Measurements from ENCODE around the gene KRT4.
"Not testable (repeated sequence)": the region's sequence is repeated elsewhere in the genome, so short reads cannot be mapped to it uniquely, and the experiment has no call there.

Gene KRT4

DNA sequence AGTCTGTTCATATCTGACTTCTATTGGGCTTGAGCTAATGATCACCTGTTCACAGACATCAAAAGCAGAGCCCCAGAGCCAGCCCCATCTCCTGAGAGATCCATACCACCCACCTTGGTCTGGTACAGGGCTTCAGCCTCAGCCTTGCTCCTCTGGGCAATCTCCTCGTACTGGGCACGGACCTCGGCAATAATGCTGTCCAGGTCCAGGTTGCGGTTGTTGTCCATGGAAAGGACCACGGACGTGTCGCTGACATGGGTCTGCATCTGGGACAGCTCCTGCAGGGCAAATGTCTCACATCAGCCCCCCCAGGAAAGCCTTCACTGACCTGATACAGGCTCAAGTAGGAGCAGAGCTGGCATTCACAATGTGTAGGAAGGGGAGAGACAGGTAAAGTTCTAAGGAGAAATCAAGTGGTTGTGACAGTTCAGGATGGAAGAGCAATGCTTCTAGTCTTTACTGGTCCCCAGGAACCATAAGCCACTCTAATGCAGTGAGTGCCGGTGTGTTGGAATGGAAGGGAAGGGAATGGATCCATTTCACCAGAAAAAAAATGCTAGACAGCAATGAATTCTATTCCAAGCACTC is 5.2 kb downstream of the KRT4 start:
- DNase-seq (ENCODE audit: low read depth in 1 of 2, low spot score in 1 of 2) = no peak

DNA sequence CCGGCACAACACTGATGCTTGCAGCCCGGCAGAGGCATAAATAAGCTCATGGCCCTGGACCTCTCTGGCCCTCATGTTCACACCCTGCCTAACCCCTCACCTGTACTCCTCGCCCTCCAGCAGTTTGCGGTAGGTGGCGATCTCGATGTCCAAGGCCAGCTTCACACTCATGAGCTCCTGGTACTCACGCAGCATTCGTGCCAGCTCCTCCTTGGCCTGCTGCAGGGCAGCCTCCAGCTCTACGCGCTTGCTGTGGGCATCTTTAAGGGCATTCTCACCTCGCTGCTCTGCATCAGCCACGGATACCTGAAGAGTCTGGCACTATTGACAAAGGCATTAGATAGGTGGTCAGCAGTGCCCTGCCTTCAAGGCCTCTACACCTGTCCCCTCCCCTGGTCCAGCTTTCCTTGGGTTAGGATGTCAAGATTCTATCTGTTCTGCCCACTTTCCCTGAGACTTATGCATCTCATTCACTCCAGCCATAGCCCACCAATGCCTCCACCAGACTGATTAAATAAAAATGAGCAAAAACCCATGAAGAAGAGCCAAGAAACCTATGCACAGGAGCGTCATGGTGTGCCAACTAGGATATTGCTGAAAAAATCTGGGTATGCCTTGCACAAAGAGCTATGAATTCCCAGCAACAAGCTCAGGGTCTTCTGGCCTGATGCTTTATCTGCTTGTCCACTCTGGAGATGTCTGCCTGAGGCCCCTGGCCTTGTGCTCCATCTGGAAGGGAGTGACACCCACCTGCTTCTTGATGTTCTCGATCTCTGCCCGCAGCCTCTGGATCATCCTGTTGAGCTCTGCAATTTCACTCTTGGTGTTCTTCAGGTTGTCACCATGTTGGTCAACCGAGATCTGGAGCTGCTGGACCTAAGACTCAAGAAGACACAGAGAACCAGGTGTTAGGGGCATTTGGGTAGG is 6.1 kb downstream of the KRT4 start:
- DNase-seq (ENCODE audit: low read depth in 1 of 2, low spot score in 1 of 2) = no peak

DNA sequence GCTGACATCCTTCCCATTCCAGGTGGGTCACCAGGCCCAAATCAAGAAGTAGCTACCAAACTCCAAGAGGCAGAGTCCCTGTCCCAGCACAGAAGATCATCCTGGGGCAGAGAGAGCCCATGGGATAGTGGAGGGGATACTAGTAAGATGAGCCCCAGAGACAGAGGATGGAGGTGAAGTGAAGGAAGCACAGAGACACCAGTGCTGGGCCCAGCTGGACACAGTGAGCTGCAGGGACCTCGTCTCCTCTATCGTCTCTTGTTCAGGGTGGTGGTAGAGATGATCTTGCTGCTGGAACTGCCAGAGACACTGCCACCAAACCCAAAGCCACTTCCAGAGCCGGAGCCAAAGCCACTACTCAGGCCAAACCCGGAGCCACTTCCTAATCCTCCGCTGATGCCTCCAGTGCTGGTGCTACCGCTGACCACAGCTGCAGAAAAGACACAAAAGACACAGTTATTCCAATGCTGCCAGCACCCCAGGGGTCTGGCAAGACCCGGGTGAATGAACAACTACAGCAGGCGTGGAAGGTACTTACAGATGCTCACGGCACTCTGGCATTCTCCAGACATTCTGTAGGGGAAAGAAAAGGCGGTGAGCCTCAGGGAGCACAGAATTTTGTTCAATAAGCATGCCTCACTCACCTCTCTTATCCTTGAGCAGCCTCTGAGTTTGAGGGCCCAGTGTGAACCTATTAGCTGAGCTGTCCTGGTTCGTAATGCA is 6.9 kb downstream of the KRT4 start:
- no peak for DNase-seq (ENCODE audit: low read depth in 1 of 2, low spot score in 1 of 2)

DNA sequence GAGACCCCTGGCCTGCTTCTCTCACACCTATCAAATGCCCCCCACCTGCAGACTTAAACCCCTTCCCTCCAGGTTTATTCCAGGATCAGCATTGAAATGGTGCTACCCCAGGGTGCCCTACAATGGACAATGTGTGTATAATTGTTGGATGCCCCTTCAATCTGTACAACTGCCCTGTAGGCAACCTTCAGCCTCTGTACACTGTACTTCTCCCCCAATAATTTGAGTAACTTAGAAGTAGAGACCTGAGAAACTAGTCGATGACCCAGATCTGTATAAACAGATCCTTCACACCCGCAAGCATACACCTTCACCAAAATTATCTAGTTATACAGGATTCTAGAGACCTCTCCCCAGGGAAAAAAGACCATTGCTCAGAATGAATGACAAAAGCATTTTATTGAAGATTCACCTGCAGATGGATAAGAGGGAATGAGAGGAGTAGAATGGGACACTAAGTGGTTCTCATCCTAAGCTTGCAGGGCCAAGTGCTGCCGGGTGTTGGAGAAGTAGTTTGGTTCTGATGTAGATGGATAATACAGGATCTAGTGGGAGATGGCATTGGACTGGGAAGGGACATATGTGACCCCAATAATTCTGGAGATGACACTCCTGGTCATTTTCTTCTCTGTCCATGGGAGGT is 7.6 kb downstream of the KRT4 start:
- no peak for DNase-seq (ENCODE audit: low read depth in 1 of 2, low spot score in 1 of 2)

DNA sequence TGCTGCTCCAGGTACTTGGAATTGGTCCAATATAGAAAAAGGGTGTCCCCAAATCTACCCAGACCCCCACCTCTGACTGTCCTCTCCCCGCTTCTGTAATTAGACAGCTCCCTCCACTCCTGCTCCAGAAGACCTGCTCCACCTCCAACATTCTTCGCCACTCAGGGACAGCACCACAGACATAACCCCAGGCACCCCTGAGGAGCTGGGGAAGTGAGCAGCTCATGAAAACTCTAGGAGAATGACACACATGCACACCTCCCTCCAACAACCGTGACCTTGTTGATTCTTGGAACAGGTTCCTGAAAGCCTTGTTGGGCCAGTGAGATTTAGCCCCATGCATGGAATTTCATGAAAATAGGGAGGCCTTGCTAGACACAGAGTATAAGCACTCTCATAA is 8.2 kb downstream of the KRT4 start:
- DNase-seq (ENCODE audit: low read depth in 1 of 2, low spot score in 1 of 2) = no peak

DNA sequence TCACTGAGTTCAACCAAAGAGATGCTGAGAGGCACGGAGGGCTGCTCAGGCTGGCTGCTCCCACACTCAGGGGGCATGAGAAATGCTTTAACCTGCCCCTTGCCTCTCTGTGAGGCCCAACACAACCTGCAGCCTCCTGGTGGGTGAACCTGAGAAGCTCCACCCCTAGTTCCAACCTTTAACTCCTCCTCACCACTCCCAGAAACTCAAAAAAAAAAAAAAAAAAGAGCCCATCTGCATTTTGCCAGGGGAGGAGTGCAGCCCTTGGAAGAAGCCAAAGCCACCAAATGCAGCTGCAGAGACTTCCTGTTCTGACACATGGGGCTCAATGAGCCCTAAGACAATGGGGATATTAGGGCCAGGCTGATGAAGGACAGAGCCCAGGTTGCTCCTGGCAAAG is 8.9 kb downstream of the KRT4 start:
- no peak for DNase-seq (ENCODE audit: low read depth in 1 of 2, low spot score in 1 of 2)

DNA sequence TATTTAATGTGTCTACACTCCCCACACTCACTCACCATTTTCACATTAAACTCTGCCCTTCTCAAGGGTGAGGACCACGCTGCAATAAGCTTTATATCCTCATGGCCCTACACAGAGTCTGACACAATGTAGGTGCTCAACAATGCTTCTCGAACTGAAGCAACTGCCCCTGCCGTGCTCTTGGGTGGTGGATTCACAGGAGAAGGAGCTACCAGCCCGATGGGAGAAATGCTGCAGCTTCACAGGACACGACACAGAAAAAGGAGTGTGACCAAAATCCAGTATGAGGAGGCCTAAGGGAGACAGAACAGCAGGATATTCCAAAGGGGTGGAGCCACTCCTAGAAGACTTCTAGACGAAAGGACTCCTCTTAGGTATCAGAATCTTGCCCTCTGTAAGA is 11.5 kb downstream of the KRT4 start:
- DNase-seq (ENCODE audit: low read depth in 1 of 2, low spot score in 1 of 2) = no peak

DNA sequence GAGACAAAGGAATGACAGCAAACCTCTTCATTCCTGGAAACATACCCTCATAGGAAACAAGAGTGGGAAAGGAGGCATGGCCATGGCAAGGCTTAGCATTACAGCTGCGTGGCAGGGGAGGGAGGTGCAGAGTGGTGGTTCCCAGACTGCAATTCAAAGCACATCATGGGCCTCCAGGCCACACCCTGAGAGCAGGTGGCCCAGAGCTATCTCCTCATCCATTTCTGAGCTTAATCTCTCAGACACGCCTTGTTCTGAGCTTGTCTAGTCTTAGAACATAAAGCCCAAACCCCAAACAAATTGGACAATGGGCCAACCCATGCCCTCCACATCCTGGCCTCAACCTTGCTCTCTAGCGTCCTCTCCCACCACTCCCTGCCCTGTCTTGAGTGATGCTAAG is 12.1 kb downstream of the KRT4 start:
- no peak for DNase-seq (ENCODE audit: low read depth in 1 of 2, low spot score in 1 of 2)

DNA sequence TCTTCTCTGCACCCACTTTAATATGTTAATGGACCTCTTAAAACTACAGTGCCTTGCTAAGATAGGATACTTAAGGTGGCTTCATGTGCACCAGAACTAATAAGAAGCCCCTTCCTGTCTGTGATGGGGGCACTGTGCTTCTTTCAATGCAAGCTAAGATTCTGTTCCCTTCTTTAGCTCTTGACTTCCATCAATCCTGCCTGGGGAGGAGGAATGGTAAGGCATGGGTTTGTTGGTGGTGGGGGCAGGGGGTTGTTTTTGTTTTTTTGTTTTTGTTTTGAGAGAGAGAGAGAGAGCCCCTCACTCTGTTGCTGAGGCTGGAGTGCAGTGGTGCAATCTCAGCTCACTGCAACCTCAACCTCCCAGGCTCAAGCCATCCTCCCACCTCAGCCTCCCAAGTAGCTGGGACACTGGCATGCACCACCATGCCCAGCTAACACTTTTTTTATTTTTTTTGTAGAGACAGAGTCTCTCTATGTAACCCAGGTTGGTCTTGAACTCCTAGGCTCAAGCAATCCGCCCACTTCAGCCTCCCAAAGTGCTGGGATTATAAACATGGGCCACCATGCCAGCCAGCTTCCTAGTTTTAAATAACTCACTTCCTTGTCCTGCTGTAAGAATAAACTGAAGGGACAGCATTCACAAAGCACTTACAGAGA is 13.5 kb downstream of the KRT4 start:
- DNase-seq (ENCODE audit: low read depth in 1 of 2, low spot score in 1 of 2) = no peak

DNA sequence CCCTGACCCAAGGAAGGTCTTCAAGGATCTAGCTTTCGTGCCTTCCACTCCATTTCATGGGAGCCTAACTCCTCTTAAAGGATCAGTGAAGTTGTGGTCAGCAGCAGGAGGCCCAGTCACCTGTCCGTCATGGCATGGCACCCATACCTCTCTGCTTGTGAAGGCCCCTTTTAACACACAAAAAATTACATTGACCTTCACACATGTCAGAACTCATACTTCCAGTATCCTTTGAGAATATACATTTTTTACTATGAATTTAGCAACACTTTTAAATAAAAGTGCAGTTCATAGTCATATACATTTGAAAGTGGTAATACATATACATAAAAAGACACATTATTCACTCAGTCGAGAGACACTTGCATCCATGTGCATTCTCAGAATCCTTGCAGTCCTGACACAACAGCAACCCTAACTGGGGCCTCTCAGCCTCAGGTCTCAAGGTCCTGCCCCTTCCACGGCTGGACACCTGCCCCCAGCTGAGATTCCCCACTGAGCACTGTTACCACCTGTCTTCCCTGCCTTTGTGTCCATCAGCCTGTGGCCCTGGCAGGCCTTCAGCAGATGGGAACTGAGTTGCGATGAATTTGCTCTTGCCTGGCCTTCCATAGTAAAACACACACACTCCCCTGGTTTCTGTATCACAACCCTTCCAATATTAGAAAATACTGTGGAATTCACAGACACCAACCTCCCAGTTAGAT is 14.3 kb downstream of the KRT4 start:
- no peak for DNase-seq (ENCODE audit: low read depth in 1 of 2, low spot score in 1 of 2)

DNA sequence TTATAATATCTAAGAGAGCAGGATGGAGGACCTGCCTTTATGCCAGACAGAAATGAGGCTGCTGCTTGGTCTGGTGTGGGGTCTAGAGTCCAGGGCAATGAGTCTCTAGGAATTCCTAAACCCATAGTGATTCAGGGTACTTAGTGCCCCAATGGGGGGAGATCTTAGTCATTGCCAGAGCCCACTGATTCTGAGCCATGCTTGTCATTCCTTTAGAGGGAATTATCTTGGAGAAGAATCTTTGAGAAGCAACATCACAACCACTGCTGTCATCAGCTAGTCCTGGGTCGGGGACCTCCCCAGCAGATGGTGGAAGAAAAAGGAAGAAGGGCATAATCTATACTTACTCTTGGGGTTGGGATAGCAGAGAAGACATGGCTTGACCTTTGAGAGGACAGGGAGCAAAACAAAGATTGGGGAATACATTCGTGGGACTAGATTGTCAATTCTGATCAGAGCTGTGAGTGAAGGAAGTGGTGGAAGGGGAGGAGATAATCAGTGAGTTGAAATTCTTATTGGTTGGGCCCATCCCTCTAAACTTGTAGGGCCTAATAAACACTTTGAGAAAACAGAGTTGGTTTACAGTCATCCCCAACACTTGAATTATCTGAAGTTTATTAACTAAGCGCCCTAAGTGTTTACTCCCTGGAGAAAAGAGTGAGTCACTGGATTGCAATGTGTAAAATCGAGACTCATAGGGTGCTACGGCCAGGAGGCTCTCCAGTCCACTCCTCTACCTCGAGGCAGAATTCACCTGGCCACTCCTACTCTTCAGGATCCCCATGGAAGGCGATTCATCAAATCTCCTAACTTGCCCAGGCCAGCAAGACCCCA is 15.0 kb downstream of the KRT4 start:
- no peak for DNase-seq (ENCODE audit: low read depth in 1 of 2, low spot score in 1 of 2)

DNA sequence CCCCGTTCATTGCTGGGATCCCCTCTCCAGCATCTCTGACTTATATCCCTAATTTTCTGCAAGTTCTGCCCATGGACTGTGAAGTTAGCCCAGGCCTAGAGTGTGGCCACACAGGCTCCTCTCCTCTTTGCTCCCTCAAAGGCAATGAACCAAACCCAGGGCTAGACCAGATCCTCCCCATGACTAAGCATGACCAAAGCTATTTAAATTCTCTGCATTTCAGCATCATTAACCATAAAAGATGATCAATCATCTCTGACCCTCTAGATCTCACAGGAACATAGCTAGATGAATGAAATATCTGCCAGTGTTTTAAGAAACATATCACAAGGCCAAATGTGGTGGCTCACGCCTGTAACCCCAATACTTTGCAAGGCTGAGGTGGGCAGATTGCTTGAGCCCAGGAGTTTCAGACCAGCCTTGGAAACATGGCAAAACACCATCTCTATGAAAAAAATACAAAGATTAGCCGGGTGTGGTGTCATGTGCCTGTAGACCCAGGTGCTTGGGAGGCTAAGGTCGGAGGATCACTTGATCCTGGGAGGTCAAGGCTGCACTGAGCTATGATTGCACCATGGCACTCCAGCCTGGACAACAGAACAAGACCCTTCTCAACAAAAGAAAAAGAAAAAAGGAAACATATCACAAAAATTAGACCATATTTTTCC is 15.8 kb downstream of the KRT4 start:
- DNase-seq (ENCODE audit: low read depth in 1 of 2, low spot score in 1 of 2) = no peak

DNA sequence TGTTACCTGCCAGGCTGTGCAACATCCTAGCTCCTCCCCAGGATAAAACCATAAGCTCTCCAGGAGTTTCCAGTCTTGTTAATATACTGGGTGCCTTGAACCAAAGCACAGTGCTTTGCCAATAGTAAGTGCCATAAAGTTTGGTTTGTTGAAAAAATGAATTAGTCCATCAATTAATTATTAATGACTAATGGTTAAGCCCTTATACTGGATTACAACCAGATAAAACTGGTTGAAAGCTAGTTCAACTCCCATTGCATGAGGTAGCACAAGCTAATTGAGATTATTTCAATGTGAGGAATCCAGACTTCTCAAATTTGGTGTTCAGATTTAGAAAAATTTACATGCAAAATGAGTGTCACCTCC is 16.4 kb downstream of the KRT4 start:
- no peak for DNase-seq (ENCODE audit: low read depth in 1 of 2, low spot score in 1 of 2)

DNA sequence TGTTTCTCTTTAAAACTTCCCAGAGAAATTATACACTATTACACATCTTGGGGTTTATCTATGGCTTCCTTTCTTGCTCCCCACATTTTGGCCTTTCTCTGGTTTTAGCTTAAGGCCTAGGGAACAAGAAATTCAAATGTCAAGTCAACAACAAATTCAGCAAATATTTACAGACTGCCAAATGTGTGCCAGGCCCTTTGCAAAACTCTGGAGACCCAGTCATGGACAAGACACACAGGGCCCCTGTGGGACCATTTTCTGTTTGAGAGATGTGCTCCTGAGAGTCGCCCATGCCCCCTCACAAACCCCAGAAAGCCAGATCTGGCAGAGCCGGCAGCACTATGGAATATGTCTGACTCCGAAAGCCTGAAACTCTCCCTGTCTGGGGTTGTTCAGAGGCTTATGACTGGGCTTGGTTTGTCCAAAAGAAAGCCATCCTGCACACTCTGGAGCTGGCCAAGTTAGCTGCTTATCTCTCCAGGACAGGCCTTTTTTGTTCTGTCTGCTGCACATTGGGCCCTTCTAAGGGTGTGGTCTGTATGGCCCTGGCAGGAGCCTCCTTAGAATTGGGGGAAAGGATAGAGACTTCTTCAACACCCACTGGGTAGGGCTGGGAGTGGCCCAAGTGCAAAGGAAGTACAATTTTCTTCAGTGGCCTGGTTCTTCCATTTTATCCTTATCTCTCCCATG is 16.9 kb downstream of the KRT4 start:
- no peak for DNase-seq (ENCODE audit: low read depth in 1 of 2, low spot score in 1 of 2)

DNA sequence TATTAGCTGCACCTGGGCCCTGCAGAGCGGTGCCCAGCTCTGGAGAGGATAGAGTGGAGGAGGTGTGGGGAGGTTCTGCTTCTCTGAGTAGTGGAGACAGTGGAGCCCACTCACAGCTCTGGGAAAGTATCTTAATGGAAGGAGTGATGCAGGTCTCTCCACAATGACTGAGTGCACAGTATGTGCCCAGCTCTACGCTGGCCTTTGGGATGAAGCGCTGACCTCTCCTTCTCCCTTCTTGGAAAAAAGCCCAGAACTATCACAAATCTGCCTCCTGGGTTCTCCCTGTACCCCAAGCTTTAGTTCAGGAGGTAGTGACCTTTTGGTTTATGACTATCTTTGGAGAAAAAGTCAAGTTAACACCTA is 17.5 kb downstream of the KRT4 start:
- no peak for DNase-seq (ENCODE audit: low read depth in 1 of 2, low spot score in 1 of 2)

DNA sequence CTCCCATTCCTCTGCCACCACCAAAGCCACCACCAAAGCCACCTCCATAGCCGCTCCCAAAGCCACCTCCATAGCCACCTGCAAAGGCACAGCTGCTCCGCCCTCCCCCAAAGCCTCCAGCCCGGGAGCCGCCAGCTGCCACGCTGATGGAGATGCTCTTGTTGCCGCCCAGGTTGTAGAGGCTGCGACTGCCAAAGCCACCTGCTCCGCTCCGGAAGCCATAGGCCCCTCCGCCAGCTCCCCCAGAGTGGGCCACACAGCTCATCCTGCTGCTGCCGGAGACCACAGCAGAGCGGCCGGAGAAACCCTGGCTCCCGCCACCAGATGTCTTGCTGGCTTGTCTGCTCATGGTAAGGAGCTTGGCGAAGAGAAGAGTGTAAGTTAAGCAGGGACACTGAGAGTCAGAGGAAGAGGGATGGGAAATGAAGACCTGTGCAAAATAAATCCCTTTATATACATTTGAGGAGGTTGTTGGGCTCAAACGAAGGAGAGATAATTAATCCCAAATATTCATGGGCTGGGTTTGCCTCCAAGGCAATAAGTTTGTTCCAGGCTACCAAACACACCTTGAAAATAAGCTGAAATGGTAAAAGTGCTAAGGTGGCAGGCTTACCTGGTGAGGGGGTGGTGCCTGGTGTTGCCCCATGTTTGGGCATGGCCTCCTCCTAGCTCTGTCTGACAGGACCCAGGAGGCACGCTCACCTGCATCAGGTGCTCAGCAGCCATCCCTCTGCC is 18.1 kb downstream of the KRT4 start, which contains the start of gene KRT3:
KRT3 (minus strand) TSS at position 424 of the 735 bp plus-strand sequence; CDS start at position 349, 75 bp downstream.
- DNase-seq (ENCODE audit: low read depth in 1 of 2, low spot score in 1 of 2) = no peak

DNA sequence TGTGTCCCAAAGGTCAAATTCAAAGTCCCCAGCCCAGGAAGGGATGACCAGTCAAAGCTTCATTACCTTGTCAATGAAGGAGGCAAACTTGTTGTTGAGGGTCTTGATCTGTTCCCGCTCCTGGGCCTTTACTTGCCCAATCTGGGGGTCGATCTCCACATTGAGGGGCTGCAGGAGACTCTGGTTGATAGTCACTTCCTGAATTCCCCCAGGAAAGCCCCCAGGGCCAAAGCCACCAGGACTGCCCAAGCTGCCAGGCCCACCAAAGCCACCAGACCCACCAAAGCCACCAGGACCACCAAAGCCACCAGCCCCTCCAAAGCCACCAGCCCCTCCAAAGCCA is 18.6 kb downstream of the KRT4 start:
- not testable (repeated sequence) for DNase-seq (ENCODE audit: low read depth in 1 of 2, low spot score in 1 of 2)
